Large intestine (tissue), 3 donors: ENCODE results near the gene LY6G6F. TPM values are rescaled to one million over a fixed set of nuclear protein-coding genes. Genes with fewer than 3 reads are reported as not detected.

Source experiments
- DNase-seq, 2 donors: peaks; one replicate each; pipeline versions ENCODE4 v3.0.0 to v3.0.0-alpha.2; 2013
- H3K27ac ChIP-seq: one replicate; pipeline ENCODE4 v1.5.1; 2013; ENCODE audit warnings: low read length
- H3K27me3 ChIP-seq: 2 replicates; pipeline ENCODE4 v1.6.1; 2013; ENCODE audit warnings: low read length; ENCODE audit not compliant: control insufficient read depth, insufficient read depth
- H3K36me3 ChIP-seq: 2 replicates; pipeline ENCODE4 v1.6.1; 2013; ENCODE audit warnings: low read length; ENCODE audit not compliant: control insufficient read depth, insufficient read depth
- H3K4me1 ChIP-seq: one replicate; pipeline ENCODE4 v1.6.1; 2013; ENCODE audit warnings: low read length; ENCODE audit not compliant: control insufficient read depth, insufficient read depth
- H3K4me3 ChIP-seq: one replicate; pipeline ENCODE4 v1.5.1; 2013; ENCODE audit warnings: low read length
- H3K9me3 ChIP-seq: one replicate; pipeline ENCODE4 v1.6.1; 2013; ENCODE audit warnings: mild to moderate bottlenecking, low read depth, low read length, moderate library complexity; ENCODE audit not compliant: control insufficient read depth
- WGBS: methylation state at CpG from one replicate; pipeline ENCODE4 v1.1.5; 2013; ENCODE audit warnings: low lambda C conversion rate; ENCODE audit not compliant: insufficient coverage; 5-methylcytosine and 5-hydroxymethylcytosine counted together
- polyA plus RNA-seq: library from polyadenylated mRNA; unstranded; fragments of 120-200 nt; gene quantifications from one replicate; pipeline ENCODE4 v1.2.1, GENCODE V29; 2013

LY6G6F gene
- polyA plus RNA-seq, 1 donor = 0.07 TPM

DNA sequence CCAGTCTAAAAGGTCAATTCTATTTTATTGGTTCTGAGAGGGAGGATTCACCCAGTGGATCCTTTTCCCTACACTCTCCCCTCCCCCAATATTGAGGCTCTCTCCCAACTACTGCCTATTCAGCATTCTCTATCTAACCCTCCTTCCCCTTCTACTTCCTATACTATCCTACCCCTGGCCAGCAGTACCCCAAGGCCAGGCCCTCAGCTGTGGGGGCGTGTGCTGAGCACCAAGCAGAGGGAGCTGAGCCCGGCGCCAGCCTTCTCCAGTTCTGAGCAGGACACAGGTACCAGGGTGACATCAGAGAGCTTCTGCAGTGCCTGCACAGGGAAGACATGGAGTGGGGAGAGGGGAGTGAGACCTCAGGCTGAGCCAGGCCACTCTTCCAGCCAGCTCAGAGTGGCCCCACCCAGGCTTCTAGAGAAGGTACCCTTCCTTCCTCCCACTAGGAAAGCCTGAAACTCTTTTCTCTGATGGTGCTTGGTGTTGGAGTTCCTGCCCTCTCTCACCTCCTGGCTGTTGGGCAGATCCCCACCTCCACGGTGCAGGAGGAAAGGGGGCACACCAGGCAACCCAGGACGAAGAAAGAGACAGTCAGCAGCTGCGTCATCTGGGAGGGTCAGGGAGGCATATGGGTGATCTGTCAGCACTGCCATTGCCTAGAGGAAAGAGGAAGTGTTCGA, 20.5 kb downstream of the LY6G6F start:
- H3K36me3 ChIP-seq = peaks cover 46% of the 10 kb centered on the region
- no CpG with 5 or more reads among the region's 7 CpGs for WGBS

DNA sequence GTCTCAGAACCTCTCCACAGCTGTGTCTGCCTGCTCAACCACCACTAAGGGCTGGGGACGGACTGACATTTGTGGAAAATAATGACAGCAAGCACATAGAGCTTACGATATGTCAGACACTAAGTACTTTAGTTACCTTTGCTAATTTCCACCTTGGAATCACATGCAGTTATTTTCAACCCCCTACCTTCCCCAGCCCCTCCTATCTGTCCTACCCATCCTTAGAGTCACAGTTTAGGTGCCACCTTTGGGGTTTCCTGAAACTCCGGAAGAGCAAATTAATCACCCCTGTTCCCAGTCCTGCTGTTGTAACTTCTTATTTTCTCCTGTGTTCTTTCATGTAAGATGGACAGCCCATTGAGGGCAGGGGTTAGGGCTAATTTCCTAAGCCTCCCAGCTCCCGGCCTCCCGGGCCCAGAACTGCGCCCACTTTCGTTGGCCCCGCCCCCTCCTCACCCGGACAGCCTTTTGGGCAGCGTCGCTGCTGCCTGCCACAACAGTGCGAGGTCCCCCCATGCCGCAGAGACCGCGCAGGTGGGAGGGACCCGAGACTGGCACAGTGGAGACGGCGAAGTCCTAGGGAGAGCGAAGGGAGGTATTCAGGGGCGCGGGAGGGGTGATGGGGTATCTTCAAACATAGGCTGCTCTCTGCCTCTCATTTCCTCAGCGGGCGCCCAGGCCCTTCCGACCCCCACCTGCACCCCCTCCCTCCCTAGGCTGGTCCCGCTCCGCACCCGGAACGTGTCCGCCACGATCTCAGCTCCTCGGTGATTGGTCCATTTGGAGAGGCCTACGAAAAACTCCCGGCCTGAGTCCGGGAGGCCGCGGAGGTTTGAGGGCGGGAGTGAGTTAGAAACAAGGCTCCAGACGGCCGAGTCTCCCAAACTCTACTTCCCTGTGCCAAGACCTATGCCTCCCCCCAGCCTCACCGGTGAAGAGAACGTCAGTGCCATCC, 21.3 kb downstream of the LY6G6F start:
- no CpG with 5 or more reads among the region's 41 CpGs for WGBS
- DNase-seq = no peak
- H3K27me3 ChIP-seq = no peaks in the 10 kb centered on the region
- H3K4me3 ChIP-seq = peak overlapping the region; percentile 96
- H3K9me3 ChIP-seq = peaks cover 2% of the 10 kb centered on the region
- H3K4me1 ChIP-seq = peaks cover 20% of the 10 kb centered on the region
- peaks cover 52% of the 10 kb centered on the region for H3K36me3 ChIP-seq
- no peak overlapping the region for H3K27ac ChIP-seq

More for the DNA sequence above, 20.5 kb downstream of the LY6G6F start:
- no peak for DNase-seq
- Histone ChIP-seq H3K4me3 (no peak overlapping the region), H3K4me1 (peaks cover 20% of the 10 kb centered on the region), H3K27me3 (no peaks in the 10 kb centered on the region), H3K9me3 (peaks cover 2% of the 10 kb centered on the region), H3K27ac (no peak overlapping the region)

DNA sequence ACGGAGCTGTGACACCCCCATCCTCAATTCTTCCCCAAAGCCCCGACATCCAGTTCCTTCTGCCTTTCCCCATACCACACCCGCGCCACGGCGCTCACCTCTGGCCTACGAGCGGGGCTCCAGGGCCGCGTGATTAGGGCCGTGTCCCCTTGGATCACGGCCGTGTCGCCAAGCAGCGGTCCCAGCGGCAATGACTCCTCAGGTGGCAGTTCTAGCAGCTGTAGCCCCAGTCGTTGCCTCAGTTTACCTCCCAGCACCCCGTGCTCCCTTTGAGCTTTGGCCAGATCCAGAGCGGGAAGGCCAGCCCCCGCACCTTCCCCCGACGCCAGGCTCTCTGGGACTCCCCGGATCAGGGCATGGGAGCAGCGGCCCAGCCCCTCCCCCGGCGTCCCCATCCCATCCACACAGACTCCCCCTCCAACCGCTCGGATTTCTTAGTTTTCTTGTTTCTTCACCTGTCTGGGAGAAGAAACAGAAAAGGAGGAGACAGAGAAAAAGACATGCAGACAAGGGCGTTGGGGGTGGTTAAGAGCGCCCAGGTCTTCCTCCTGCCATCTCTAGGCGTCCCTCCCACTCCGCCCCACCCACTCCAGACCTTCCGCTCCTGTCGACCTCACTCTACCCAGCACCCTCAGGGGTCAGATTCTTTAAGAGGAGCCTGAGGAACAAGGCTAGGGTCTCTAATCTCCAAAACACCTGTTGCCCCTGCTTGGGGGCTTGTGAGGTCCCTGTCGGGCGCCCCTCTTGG, 22.3 kb downstream of the LY6G6F start, which contains the start of gene DDAH2:
Gene DDAH2, minus strand, starts transcription at position 533 of the 748 bp plus-strand sequence. Its CDS starts 138 bp downstream, at position 395.
- peak in 1 of 2 donors; percentile 35 for DNase-seq
- Histone ChIP-seq H3K9me3 (no peaks in the 10 kb centered on the region), H3K4me3 (peak within 1 kb of the TSS; percentile 96), H3K27me3 (no peaks in the 10 kb centered on the region), H3K27ac (peak within 1 kb of the TSS; percentile 99), H3K4me1 (peaks cover 24% of the 10 kb centered on the region), H3K36me3 (peaks cover 62% of the 10 kb centered on the region)
- WGBS = no CpG with 5 or more reads among the region's 36 CpGs

DNA sequence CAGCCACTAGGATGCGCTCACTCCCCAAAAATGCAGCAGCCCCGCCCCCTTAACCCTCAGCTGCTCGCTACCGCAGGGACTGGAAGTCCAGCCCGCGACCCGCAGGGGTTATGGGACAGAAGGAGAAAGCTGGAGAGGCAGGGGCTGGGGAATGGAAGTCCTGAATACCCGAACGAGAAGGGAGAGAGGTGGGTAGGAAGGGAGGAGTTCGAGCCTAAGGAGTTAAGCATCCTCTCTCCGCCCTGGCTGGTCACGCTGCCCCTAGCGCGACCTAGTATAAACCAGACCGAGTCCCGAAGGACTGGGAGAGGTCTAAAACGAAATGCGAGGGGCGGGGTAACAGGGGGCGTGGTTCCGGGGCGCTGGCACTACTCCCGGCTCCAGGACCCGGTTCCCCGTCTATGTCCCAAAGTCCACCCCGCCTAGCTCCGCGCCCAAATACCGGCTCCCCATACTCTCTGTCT, 22.9 kb downstream of the LY6G6F start:
- Histone ChIP-seq H3K36me3 (peaks cover 68% of the 10 kb centered on the region), H3K4me1 (peaks cover 30% of the 10 kb centered on the region), H3K4me3 (peak overlapping the region; percentile 96), H3K9me3 (no peaks in the 10 kb centered on the region), H3K27ac (peak overlapping the region; percentile 99), H3K27me3 (no peaks in the 10 kb centered on the region)
- DNase-seq = peak; percentile 87 to 94
- WGBS = no CpG with 5 or more reads among the region's 29 CpGs

DNA sequence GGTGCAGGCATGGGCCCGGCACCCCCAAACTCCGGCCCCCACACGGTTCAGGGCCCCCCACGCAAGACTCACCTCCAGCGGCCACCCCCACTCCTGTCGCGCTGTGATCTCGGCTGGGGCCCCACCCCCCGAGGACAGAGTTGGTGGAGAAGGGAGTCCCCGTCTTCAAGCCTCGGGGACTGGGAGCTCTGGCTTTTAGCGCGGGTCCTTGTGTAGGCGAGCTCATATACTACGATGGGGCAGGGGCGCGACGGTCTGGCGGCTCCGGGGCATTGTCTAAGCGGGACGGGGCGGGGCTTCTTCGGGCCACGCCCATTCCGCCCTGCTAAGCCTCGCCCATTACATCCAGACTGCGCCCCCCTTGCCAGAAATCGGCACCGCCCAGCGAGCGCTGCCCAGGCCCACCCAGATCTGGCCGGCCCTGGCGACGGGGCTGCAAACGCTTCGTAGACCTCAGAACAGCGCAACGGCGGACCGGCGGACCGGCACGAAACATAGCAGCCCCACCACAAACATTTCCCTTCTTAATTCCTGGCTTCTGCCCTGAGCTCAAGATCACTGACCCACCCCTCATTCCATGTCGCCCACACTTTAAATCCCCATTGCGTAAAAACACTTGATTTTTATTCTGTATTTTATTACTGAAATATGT, 23.4 kb downstream of the LY6G6F start:
- H3K36me3 ChIP-seq = peaks cover 68% of the 10 kb centered on the region
- DNase-seq = peak; percentile 88
- WGBS = no CpG with 5 or more reads among the region's 46 CpGs
- H3K27ac ChIP-seq = peak overlapping the region; percentile 99
- H3K4me1 ChIP-seq = peaks cover 30% of the 10 kb centered on the region
- no peaks in the 10 kb centered on the region for H3K27me3 ChIP-seq
- no peaks in the 10 kb centered on the region for H3K9me3 ChIP-seq
- peak overlapping the region; percentile 96 for H3K4me3 ChIP-seq

DNA sequence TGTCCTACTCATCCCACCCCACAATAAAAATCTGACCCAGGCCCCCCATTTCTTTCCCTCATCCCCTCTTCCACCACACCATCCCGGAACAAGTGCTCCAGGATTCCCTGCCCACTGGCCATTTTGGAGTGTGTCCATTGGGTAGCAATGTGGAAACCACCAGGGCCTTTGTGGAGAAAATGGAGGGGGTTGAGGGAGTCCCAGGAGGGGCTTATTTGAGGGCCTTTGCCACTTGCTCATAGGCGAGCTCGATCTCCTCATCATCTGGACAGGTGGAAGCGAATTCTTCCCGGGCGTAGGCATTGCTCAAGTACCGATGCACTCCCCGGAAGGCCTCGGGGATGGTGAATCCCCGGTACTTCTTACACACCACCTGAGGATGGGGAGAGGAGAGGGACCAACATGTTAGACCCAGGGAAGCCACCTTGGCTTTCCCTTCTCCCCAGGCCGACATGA, 24.0 kb downstream of the LY6G6F start:
- Histone ChIP-seq H3K4me1 (peaks cover 30% of the 10 kb centered on the region), H3K9me3 (no peaks in the 10 kb centered on the region), H3K27me3 (no peaks in the 10 kb centered on the region), H3K27ac (peak overlapping the region; percentile 99), H3K4me3 (peak overlapping the region; percentile 96), H3K36me3 (peaks cover 65% of the 10 kb centered on the region)
- no CpG with 5 or more reads among the region's 11 CpGs for WGBS
- DNase-seq = no peak

DNA sequence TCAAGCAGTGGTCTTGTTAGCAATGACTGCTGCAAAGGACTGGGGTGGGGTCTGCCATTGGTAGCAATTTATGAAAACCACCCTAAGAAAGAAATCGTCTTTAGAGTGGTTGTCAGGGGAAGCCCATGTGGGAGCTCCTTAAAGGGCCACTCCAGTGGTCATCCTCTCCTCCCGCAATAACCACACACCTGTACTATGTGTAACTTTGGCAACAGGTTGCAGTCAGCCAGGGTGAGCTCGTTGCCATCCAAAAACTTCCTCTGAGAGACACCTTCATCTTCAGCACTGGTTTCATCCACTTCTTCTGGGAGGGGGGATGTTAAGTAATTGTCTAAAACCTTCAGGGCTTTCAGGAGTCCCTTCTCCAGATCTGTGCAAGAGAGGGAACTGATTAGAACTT, 25.4 kb downstream of the LY6G6F start:
- no peak overlapping the region for H3K27ac ChIP-seq
- H3K27me3 ChIP-seq = no peaks in the 10 kb centered on the region
- H3K4me3 ChIP-seq = no peak overlapping the region
- WGBS = no CpG with 5 or more reads among the region's 3 CpGs
- peaks cover 34% of the 10 kb centered on the region for H3K4me1 ChIP-seq
- H3K36me3 ChIP-seq = peaks cover 52% of the 10 kb centered on the region
- H3K9me3 ChIP-seq = no peaks in the 10 kb centered on the region
- no peak for DNase-seq

DNA sequence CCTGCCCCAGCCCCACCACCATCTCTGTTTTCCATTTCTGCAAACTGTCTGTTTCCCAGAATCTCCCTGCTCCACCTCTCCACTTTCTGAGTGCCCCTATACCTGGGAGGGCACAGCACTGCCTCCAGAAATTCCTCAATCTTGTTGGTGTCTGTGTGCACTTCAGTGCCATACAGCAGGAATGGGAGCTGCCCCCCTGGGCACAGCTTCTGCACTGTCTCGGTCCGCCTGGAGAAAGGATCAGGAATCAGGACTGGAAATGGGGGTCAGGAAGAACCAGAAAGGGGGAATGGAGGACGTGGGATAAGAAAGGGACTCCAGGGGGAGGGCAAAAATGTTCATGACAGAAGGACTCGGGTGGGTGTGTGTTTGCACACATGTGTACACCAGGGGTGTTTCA, 27.1 kb downstream of the LY6G6F start:
- Histone ChIP-seq H3K27me3 (no peaks in the 10 kb centered on the region), H3K4me3 (peak overlapping the region; percentile 87), H3K36me3 (peaks cover 41% of the 10 kb centered on the region), H3K4me1 (peaks cover 30% of the 10 kb centered on the region), H3K27ac (peak overlapping the region; percentile 96), H3K9me3 (no peaks in the 10 kb centered on the region)
- no peak for DNase-seq
- WGBS = no CpG with 5 or more reads among the region's 4 CpGs

DNA sequence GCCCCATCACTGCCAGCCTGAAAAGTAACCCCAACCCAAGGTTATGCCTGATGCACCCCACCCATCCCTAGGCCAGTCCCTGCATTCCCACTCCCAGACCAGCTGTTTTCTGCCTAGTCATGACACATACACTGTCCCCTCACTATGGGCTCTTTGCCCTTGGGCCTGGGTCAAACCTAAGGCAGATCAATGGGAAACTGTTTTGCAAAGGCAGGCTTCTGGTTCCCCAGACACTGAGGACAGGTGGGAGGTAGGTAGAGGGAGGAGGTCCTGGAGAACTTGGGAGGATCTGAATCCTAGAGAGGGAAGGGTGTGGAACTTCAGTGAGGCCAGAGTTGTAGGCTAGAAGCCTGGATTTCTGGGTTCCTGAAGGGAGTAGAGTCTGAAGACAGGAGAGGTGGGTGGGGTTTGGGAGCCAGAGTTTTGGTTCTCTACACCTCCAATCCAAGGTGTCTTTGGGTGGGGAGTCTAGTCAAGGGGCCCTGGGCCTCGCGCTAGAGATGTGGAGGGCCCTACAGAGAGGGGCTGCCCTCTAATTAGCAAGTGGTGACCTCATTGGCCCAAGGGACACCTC, 27.7 kb downstream of the LY6G6F start:
- WGBS = no CpG with 5 or more reads among the region's 2 CpGs
- peak overlapping the region; percentile 87 for H3K4me3 ChIP-seq
- peaks cover 33% of the 10 kb centered on the region for H3K4me1 ChIP-seq
- H3K27me3 ChIP-seq = no peaks in the 10 kb centered on the region
- no peaks in the 10 kb centered on the region for H3K9me3 ChIP-seq
- peak overlapping the region; percentile 96 for H3K27ac ChIP-seq
- peaks cover 41% of the 10 kb centered on the region for H3K36me3 ChIP-seq
- no peak for DNase-seq
